ENCODE measurements around the gene SCYL3.

GRCh38 chr1:169909499-169909898 lies 15.8 kb upstream of the SCYL3 start:
- TF ChIP-seq, protein P1, sequence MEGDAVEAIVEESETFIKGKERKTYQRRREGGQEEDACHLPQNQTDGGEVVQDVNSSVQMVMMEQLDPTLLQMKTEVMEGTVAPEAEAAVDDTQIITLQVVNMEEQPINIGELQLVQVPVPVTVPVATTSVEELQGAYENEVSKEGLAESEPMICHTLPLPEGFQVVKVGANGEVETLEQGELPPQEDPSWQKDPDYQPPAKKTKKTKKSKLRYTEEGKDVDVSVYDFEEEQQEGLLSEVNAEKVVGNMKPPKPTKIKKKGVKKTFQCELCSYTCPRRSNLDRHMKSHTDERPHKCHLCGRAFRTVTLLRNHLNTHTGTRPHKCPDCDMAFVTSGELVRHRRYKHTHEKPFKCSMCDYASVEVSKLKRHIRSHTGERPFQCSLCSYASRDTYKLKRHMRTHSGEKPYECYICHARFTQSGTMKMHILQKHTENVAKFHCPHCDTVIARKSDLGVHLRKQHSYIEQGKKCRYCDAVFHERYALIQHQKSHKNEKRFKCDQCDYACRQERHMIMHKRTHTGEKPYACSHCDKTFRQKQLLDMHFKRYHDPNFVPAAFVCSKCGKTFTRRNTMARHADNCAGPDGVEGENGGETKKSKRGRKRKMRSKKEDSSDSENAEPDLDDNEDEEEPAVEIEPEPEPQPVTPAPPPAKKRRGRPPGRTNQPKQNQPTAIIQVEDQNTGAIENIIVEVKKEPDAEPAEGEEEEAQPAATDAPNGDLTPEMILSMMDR (IDR thresholded peaks at IDR 0.05) = no peak
- TF ChIP-seq REST (IDR thresholded peaks at IDR 0.05; ENCODE audit: low read depth, low read length) (no peak), EP300 (IDR thresholded peaks at IDR 0.05; ENCODE audit: borderline replicate concordance in 1 of 2, low read depth in 1 of 2, low read length in 1 of 2) (no peak), MAX (IDR thresholded peaks at IDR 0.05; ENCODE audit: low read depth) (no peak), TAF1 (IDR thresholded peaks at IDR 0.05; ENCODE audit: borderline replicate concordance, low read depth, low read length) (no peak), NFIC (IDR thresholded peaks at IDR 0.05; ENCODE audit: borderline replicate concordance) (no peak)

Measured in SK-N-SH (cell line).